WTC11 (cell line): ENCODE data around the gene CHST3. TPM values are rescaled to one million over a fixed set of nuclear protein-coding genes. Genes with fewer than 3 reads are reported as not detected.

Experiments
- ATAC-seq: fragments of 200-7000 bp; cut with Tn5 transposase; 2 replicates; pipeline ENCODE4 v1.10.0; 2021; ENCODE audit warnings: mild to moderate bottlenecking, moderate library complexity
- CTCF ChIA-PET: fragments of 300-600 bp; sonication (Branson Sonifier 250); formaldehyde crosslinking; loops from one replicate; lab custom pipeline; 2021; ENCODE audit warnings: antibody characterized with exemption; lab: Charles Lee
- POLR2A ChIA-PET: fragments of 350-600 bp; sonication (Branson Sonifier 250); formaldehyde crosslinking; loops from one replicate; lab custom pipeline; 2021; ENCODE audit warnings: antibody characterized with exemption; lab: Charles Lee
- DNase-seq: peaks from one replicate; pipeline ENCODE4 v3.0.0; 2021; ENCODE audit warnings: low spot score
- H3K27ac Mint-ChIP-seq: 2 replicates; pipeline ENCODE4 v1.8.0; 2021; ENCODE audit warnings: mixed read lengths
- H3K27me3 Mint-ChIP-seq: 2 replicates; pipeline ENCODE4 v1.8.0; 2021; ENCODE audit warnings: low read depth, mild to moderate bottlenecking, moderate library complexity, mixed read lengths
- H3K36me3 Mint-ChIP-seq: 2 replicates; pipeline ENCODE4 v1.8.0; 2021; ENCODE audit warnings: mixed read lengths
- H3K4me1 Mint-ChIP-seq: 2 replicates; pipeline ENCODE4 v1.8.0; 2022; ENCODE audit warnings: mixed read lengths
- H3K4me3 Mint-ChIP-seq: 2 replicates; pipeline ENCODE4 v1.8.0; 2021; ENCODE audit warnings: mild to moderate bottlenecking, moderate library complexity, mixed read lengths
- H3K9me3 Mint-ChIP-seq: 2 replicates; pipeline ENCODE4 v1.8.0; 2021; ENCODE audit warnings: mixed read lengths
- ARID4B ChIP-seq: sonication (generic); formaldehyde crosslinking; IDR thresholded peaks from 2 replicates; pipeline ENCODE4 v1.8.0; 2023; ENCODE audit warnings: missing genetic modification reagents, mild to moderate bottlenecking, borderline replicate concordance
- FOXK1 ChIP-seq: sonication (generic); formaldehyde crosslinking; IDR thresholded peaks from 2 replicates; pipeline ENCODE4 v1.8.0; 2022; ENCODE audit warnings: mild to moderate bottlenecking, moderate library complexity, missing genetic modification reagents
- JUN ChIP-seq: sonication (generic); formaldehyde crosslinking; IDR thresholded peaks from 2 replicates; pipeline ENCODE4 v1.8.0; 2023; ENCODE audit warnings: mild to moderate bottlenecking, missing genetic modification reagents
- NR2C2 ChIP-seq: sonication (generic); formaldehyde crosslinking; IDR thresholded peaks from 2 replicates; pipeline ENCODE4 v1.8.0; 2022; ENCODE audit warnings: mild to moderate bottlenecking, missing genetic modification reagents
- OVOL2 ChIP-seq: fragments of 250-450 bp; sonication (Bioruptor Pico); IDR thresholded peaks from 2 replicates; pipeline ENCODE4 v1.9.0; 2021; ENCODE audit warnings: mild to moderate bottlenecking, borderline replicate concordance
- PRDM15 ChIP-seq: sonication (generic); formaldehyde crosslinking; IDR thresholded peaks from 2 replicates; pipeline ENCODE4 v1.8.0; 2022; ENCODE audit warnings: missing genetic modification reagents
- RORB ChIP-seq: fragments of 250-450 bp; sonication (Bioruptor Pico); IDR thresholded peaks from 2 replicates; pipeline ENCODE4 v1.9.0; 2021; ENCODE audit warnings: mild to moderate bottlenecking
- SMAD3 ChIP-seq: sonication (generic); formaldehyde crosslinking; IDR thresholded peaks from 2 replicates; pipeline ENCODE4 v1.8.0; 2022; ENCODE audit warnings: missing genetic modification reagents, mild to moderate bottlenecking, borderline replicate concordance
- STAT6 ChIP-seq: sonication (generic); formaldehyde crosslinking; conservative IDR thresholded peaks from 2 replicates; pipeline ENCODE4 v1.8.1; 2023; ENCODE audit warnings: mild to moderate bottlenecking, low read depth, missing genetic modification reagents, moderate library complexity
- ZMAT4 ChIP-seq: fragments of 250-450 bp; sonication (Bioruptor Pico); IDR thresholded peaks from 2 replicates; pipeline ENCODE4 v1.9.0; 2021; ENCODE audit warnings: mild to moderate bottlenecking
- ZNF232 ChIP-seq: sonication (generic); formaldehyde crosslinking; IDR thresholded peaks from 2 replicates; pipeline ENCODE4 v1.8.0; 2022; ENCODE audit warnings: mild to moderate bottlenecking, missing genetic modification reagents
- ZNF396 ChIP-seq: fragments of 250-450 bp; sonication (Bioruptor Pico); IDR thresholded peaks from 2 replicates; pipeline ENCODE4 v1.8.0; 2021; ENCODE audit warnings: mild to moderate bottlenecking, moderate library complexity, borderline replicate concordance
- total RNA-seq: library from RNA; stranded (reverse); gene quantifications from 3 replicates; pipeline ENCODE4 v1.2.3, GENCODE V29; 2021

CHST3 gene
- total RNA-seq, 1 experiment from 2014 or later: 7.0 TPM

- H3K27me3 Mint-ChIP-seq: no peaks in the 10 kb centered on the region
- ChIA-PET POLR2A (interaction anchor here (1.5 kb wide), 1 partner anchor 260 kb away, joined by 5 read pairs; no protein-coding TSS in a partner anchor), CTCF (interaction anchor here (0.5 to 5.4 kb wide), 10 partner anchors 8 to 267 kb away, joined by 3 to 75 read pairs (median 5); no protein-coding TSS in a partner anchor)
- no peak overlapping the region for H3K27ac Mint-ChIP-seq
- H3K36me3 Mint-ChIP-seq: no peaks in the 10 kb centered on the region
- DNase-seq (peak; percentile 59), ATAC-seq (peak; percentile 85)
- H3K4me1 Mint-ChIP-seq: peaks cover 14% of the 10 kb centered on the region
- H3K4me3 Mint-ChIP-seq: no peak overlapping the region
- TF ChIP-seq OVOL2 (CRISPR knock-in tag): no peak
- no peaks in the 10 kb centered on the region for H3K9me3 Mint-ChIP-seq
Observed at GRCh38 chr10:72061491-72061890, 97.3 kb downstream of the CHST3 start.

- no peak for ATAC-seq
- no peaks in the 10 kb centered on the region for H3K27me3 Mint-ChIP-seq
- H3K27ac Mint-ChIP-seq: no peak overlapping the region
- H3K9me3 Mint-ChIP-seq: no peaks in the 10 kb centered on the region
- TF ChIP-seq STAT6 (CRISPR knock-in tag): no peak
- no peak for TF ChIP-seq PRDM15 (CRISPR knock-in tag)
- no peak for TF ChIP-seq NR2C2 (CRISPR knock-in tag)
- TF ChIP-seq ZNF232 (CRISPR knock-in tag): no peak
- no peak for TF ChIP-seq JUN (CRISPR knock-in tag)
- TF ChIP-seq ARID4B (CRISPR knock-in tag): no peak
- TF ChIP-seq SMAD3: no peak
- no peak for TF ChIP-seq RORB (CRISPR knock-in tag)
- no peak for TF ChIP-seq FOXK1 (CRISPR knock-in tag)
- TF ChIP-seq ZNF396: no peak
- TF ChIP-seq ZMAT4 (CRISPR knock-in tag): no peak
- TF ChIP-seq, all 79 proteins: peak for 0
- ChIA-PET POLR2A (no interaction called here), CTCF (interaction anchor here (0.8 to 5.4 kb wide), 7 partner anchors 8 to 266 kb away, joined by 3 to 75 read pairs (median 6); no protein-coding TSS in a partner anchor)
- no peak for DNase-seq
- peaks cover 14% of the 10 kb centered on the region for H3K4me1 Mint-ChIP-seq
- no peak overlapping the region for H3K4me3 Mint-ChIP-seq
- no peaks in the 10 kb centered on the region for H3K36me3 Mint-ChIP-seq
Observed at GRCh38 chr10:72061930-72062329, 97.7 kb downstream of the CHST3 start.
